Neutrophil (primary cell): Measurements from ENCODE around the gene KRT85.

Source experiments
- H3K27ac ChIP-seq: fragments of 200-600 bp; sonication (generic); 2 replicates; pipeline ENCODE4 v1.5.1; 2016; ENCODE audit warnings: mild to moderate bottlenecking, moderate library complexity
- H3K27me3 ChIP-seq: fragments of 200-600 bp; sonication (generic); 2 replicates; pipeline ENCODE4 v1.6.0; 2016; ENCODE audit warnings: mild to moderate bottlenecking
- H3K36me3 ChIP-seq: fragments of 200-600 bp; sonication (generic); 2 replicates; pipeline ENCODE4 v1.5.1; 2017
- H3K4me1 ChIP-seq, 2 experiments: fragments of 200-600 bp in 1 of 2; sonication (generic) in 1 of 2; 1 replicate in 1 of 2; 2 replicates in 1 of 2; pipeline versions ENCODE4 v1.5.1 to v1.6.1; 2013 to 2016; ENCODE audit warnings: low read depth in 1 of 2, low read length in 1 of 2, mild to moderate bottlenecking in 1 of 2, moderate library complexity in 1 of 2; ENCODE audit not compliant: control insufficient read depth in 1 of 2, insufficient read depth in 1 of 2
- H3K4me3 ChIP-seq, 2 experiments: fragments of 200-600 bp in 1 of 2; sonication (generic) in 1 of 2; 1 replicate in 1 of 2; 2 replicates in 1 of 2; pipeline ENCODE4 v1.5.1; 2013 to 2016; ENCODE audit warnings: low read depth in 1 of 2, low read length in 1 of 2, mild to moderate bottlenecking in 1 of 2, moderate library complexity in 1 of 2
- H3K9me3 ChIP-seq: fragments of 200-600 bp; sonication (generic); 2 replicates; pipeline ENCODE4 v1.5.1; 2016
- CTCF ChIP-seq: fragments of 200-600 bp; sonication (generic); IDR thresholded peaks from 2 replicates; pipeline ENCODE4 v1.5.1; 2016; ENCODE audit warnings: antibody characterized with exemption

KRT85 gene

GRCh38 chr12:52370926-52371608 lies 3.8 kb upstream of the KRT85 start:
- no peak for TF ChIP-seq CTCF
- Histone ChIP-seq H3K27ac (no peak overlapping the region), H3K4me1 (no peaks in the 10 kb centered on the region), H3K36me3 (no peaks in the 10 kb centered on the region), H3K9me3 (no peaks in the 10 kb centered on the region), H3K4me3 (no peak overlapping the region), H3K27me3 (peaks cover 11% of the 10 kb centered on the region)

- Histone ChIP-seq H3K27me3 (peaks cover 6% of the 10 kb centered on the region), H3K4me1 (no peaks in the 10 kb centered on the region), H3K4me3 (no peak overlapping the region), H3K27ac (no peak overlapping the region), H3K9me3 (no peaks in the 10 kb centered on the region), H3K36me3 (no peaks in the 10 kb centered on the region)
- TF ChIP-seq CTCF: no peak
These were observed 2.5 kb upstream of the KRT85 start for GRCh38 chr12:52369809-52370208.

- no peak for TF ChIP-seq CTCF
- H3K27ac ChIP-seq: no peak overlapping the region
- H3K36me3 ChIP-seq: no peaks in the 10 kb centered on the region
- H3K27me3 ChIP-seq: peaks cover 6% of the 10 kb centered on the region
- H3K9me3 ChIP-seq: no peaks in the 10 kb centered on the region
- no peak overlapping the region for H3K4me3 ChIP-seq
- H3K4me1 ChIP-seq: no peaks in the 10 kb centered on the region
These were observed 1.9 kb upstream of the KRT85 start for GRCh38 chr12:52369211-52369610.

GRCh38 chr12:52368508-52368907 lies 1.2 kb upstream of the KRT85 start:
- H3K27me3 ChIP-seq: peaks cover 6% of the 10 kb centered on the region
- H3K36me3 ChIP-seq: no peaks in the 10 kb centered on the region
- H3K27ac ChIP-seq: no peak overlapping the region

GRCh38 chr12:52367876-52368275 lies 595 bp upstream of the KRT85 start:
- Histone ChIP-seq H3K36me3 (no peaks in the 10 kb centered on the region), H3K27me3 (peaks cover 6% of the 10 kb centered on the region), H3K4me1 (no peaks in the 10 kb centered on the region), H3K9me3 (no peaks in the 10 kb centered on the region), H3K4me3 (no peak overlapping the region), H3K27ac (no peak overlapping the region)
- TF ChIP-seq CTCF: no peak

More at GRCh38 chr12:52368508-52368907, 1.2 kb upstream of the KRT85 start:
- Histone ChIP-seq H3K4me1 (no peaks in the 10 kb centered on the region), H3K9me3 (no peaks in the 10 kb centered on the region), H3K4me3 (no peak overlapping the region)
- no peak for TF ChIP-seq CTCF
